IMR-90 (cell line): Measurements from ENCODE around the gene FGFR4. TPM values are rescaled to one million over a fixed set of nuclear protein-coding genes. Genes with fewer than 3 reads are reported as not detected.

Experiments used
- ATAC-seq: fragments of 200-7000 bp; cut with Tn5 transposase; 2 replicates; pipeline ENCODE4 v1.9.1; 2020; ENCODE audit warnings: low read depth, mild to moderate bottlenecking, moderate library complexity
- BruUV-seq: library from RNA; stranded (reverse); fragments of 400-500 nt; replicated peaks from 2 replicates; lab custom pipeline; 2021; lab: Mats Ljungman, UMichigan
- CTCF ChIA-PET: fragments of 300-600 bp; formaldehyde crosslinking; extraction: SDS; loops from one replicate; lab custom pipeline; 2021; ENCODE audit warnings: antibody characterized with exemption; lab: Yijun Ruan, JAX
- POLR2A ChIA-PET: fragments of 300-600 bp; sonication (Branson Sonifier 250); formaldehyde crosslinking; loops from one replicate; lab custom pipeline; 2022; ENCODE audit warnings: antibody characterized with exemption; ENCODE audit not compliant: unreplicated experiment; lab: Charles Lee
- DNase-seq: peaks from one replicate; pipeline ENCODE4 v3.0.0; 2013
- H2AFZ ChIP-seq: replicated peaks from 2 replicates; pipeline ENCODE3; 2013; ENCODE audit warnings: low read length, mild to moderate bottlenecking; ENCODE audit not compliant: poor library complexity
- H2AK5ac ChIP-seq: 2 replicates; pipeline ENCODE4 v1.6.1; 2013; ENCODE audit warnings: low read depth, low read length, inconsistent platforms
- H2AK9ac ChIP-seq: replicated peaks from 2 replicates; pipeline ENCODE3; 2013; ENCODE audit warnings: mild to moderate bottlenecking, low read depth, low read length, moderate library complexity; ENCODE audit not compliant: poor library complexity
- H2BK120ac ChIP-seq: 2 replicates; pipeline ENCODE4 v1.6.1; 2013; ENCODE audit warnings: low read depth, low read length, inconsistent platforms
- H2BK15ac ChIP-seq: 3 replicates; pipeline ENCODE4 v1.6.1; 2013; ENCODE audit warnings: low read depth, low read length, inconsistent platforms
- H2BK20ac ChIP-seq: 2 replicates; pipeline ENCODE4 v1.6.1; 2013; ENCODE audit warnings: low read depth, mild to moderate bottlenecking, inconsistent platforms, low read length, moderate library complexity
- H2BK5ac ChIP-seq: 2 replicates; pipeline ENCODE4 v1.6.1; 2013; ENCODE audit warnings: mild to moderate bottlenecking, low read depth, low read length, inconsistent platforms; ENCODE audit not compliant: poor library complexity, severe bottlenecking
- H3K14ac ChIP-seq: replicated peaks from 2 replicates; pipeline ENCODE4 v1.6.1; 2013; ENCODE audit warnings: low read depth, low read length, inconsistent platforms
- H3K18ac ChIP-seq: 2 replicates; pipeline ENCODE4 v1.6.1; 2013; ENCODE audit warnings: low read depth, low read length, control low read depth
- H3K23ac ChIP-seq: 2 replicates; pipeline ENCODE4 v1.6.1; 2013; ENCODE audit warnings: low read depth, low read length, inconsistent platforms
- H3K27ac ChIP-seq: 2 replicates; pipeline ENCODE4 v1.5.1; 2013; ENCODE audit warnings: mild to moderate bottlenecking, control low read depth, low read length; ENCODE audit not compliant: insufficient read depth
- H3K27me3 ChIP-seq: 2 replicates; pipeline ENCODE4 v1.6.1; 2013; ENCODE audit warnings: low read length; ENCODE audit not compliant: control insufficient read depth, insufficient read depth
- H3K36me3 ChIP-seq: 2 replicates; pipeline ENCODE4 v1.6.1; 2013; ENCODE audit warnings: low read length, mixed read lengths; ENCODE audit not compliant: control insufficient read depth, insufficient read depth
- H3K4ac ChIP-seq: 2 replicates; pipeline ENCODE4 v1.6.1; 2013; ENCODE audit warnings: low read depth, low read length, inconsistent platforms
- H3K4me1 ChIP-seq: 2 replicates; pipeline ENCODE4 v1.6.1; 2013; ENCODE audit warnings: low read length, mixed read lengths; ENCODE audit not compliant: control insufficient read depth, insufficient read depth
- H3K4me2 ChIP-seq: 2 replicates; pipeline ENCODE4 v1.6.1; 2013; ENCODE audit warnings: low read depth, mild to moderate bottlenecking, control low read depth, low read length, moderate library complexity
- H3K4me3 ChIP-seq: 2 replicates; pipeline ENCODE4 v1.5.1; 2013; ENCODE audit warnings: low read depth, mild to moderate bottlenecking, control low read depth, low read length, moderate library complexity; ENCODE audit not compliant: insufficient read depth
- H3K56ac ChIP-seq: 2 replicates; pipeline ENCODE4 v1.6.1; 2013; ENCODE audit warnings: low read length, inconsistent platforms; ENCODE audit not compliant: insufficient read depth; ENCODE audit errors: extremely low read depth
- H3K79me1 ChIP-seq, 2 experiments: 2 replicates each; pipeline ENCODE4 v1.6.1; 2013; ENCODE audit warnings: low read length in 2 of 2, inconsistent platforms in 1 of 2, low read depth in 1 of 2
- H3K9ac ChIP-seq: 2 replicates; pipeline ENCODE4 v1.6.1; 2013; ENCODE audit warnings: low read depth, low read length, control low read depth
- H3K9me1 ChIP-seq: 2 replicates; pipeline ENCODE4 v1.6.1; 2013; ENCODE audit warnings: low read length, inconsistent platforms; ENCODE audit not compliant: insufficient read depth
- H3K9me3 ChIP-seq: 2 replicates; pipeline ENCODE4 v1.6.1; 2013; ENCODE audit warnings: low read length; ENCODE audit not compliant: control insufficient read depth, insufficient read depth
- H4K20me1 ChIP-seq: 2 replicates; pipeline ENCODE4 v1.6.1; 2013; ENCODE audit warnings: low read length, inconsistent platforms; ENCODE audit not compliant: insufficient read depth
- H4K5ac ChIP-seq: 2 replicates; pipeline ENCODE4 v1.6.1; 2013; ENCODE audit warnings: mild to moderate bottlenecking, low read depth, low read length, control low read depth
- H4K8ac ChIP-seq, 2 experiments: 2 replicates each; pipeline ENCODE4 v1.6.1; 2013; ENCODE audit warnings: low read depth in 2 of 2, low read length in 2 of 2, control low read depth in 1 of 2, inconsistent platforms in 1 of 2
- H4K91ac ChIP-seq: 2 replicates; pipeline ENCODE4 v1.6.1; 2013; ENCODE audit warnings: low read depth, low read length, inconsistent platforms; ENCODE audit not compliant: insufficient read depth
- BHLHE40 ChIP-seq: fragments of 150-350 bp; IDR thresholded peaks from 2 replicates; pipeline ENCODE4 v1.6.1; 2016; ENCODE audit warnings: mild to moderate bottlenecking, low read depth, low read length
- ELK1 ChIP-seq: fragments of 150-350 bp; IDR thresholded peaks from 2 replicates; pipeline ENCODE4 v1.6.1; 2016; ENCODE audit warnings: low read depth, mild to moderate bottlenecking, low read length, moderate library complexity, borderline replicate concordance
- MAFK ChIP-seq: IDR thresholded peaks from 2 replicates; pipeline ENCODE4 v1.6.1; 2012; ENCODE audit warnings: low read depth, low read length, improper control_type of control experiment
- MAZ ChIP-seq: IDR thresholded peaks from 2 replicates; pipeline ENCODE4 v1.6.1; 2012; ENCODE audit warnings: low read depth, mild to moderate bottlenecking, low read length, improper control_type of control experiment, moderate library complexity, borderline replicate concordance
- POLR2A ChIP-seq: IDR thresholded peaks from 2 replicates; pipeline ENCODE4 v1.6.1; 2012; ENCODE audit warnings: mild to moderate bottlenecking, low read depth, low read length
- RAD21 ChIP-seq: IDR thresholded peaks from 2 replicates; pipeline ENCODE4 v1.6.1; 2012; ENCODE audit warnings: low read length, improper control_type of control experiment
- WGBS, 2 experiments: methylation state at CpG; one replicate each; pipeline versions ENCODE4 v1.1.5 to v1.1.7; 2013; ENCODE audit warnings: missing lambda C conversion rate in 2 of 2; ENCODE audit not compliant: insufficient read length in 1 of 2; ENCODE audit errors: extremely low coverage in 2 of 2; 5-methylcytosine and 5-hydroxymethylcytosine counted together
- dilution Hi-C: fragments of 300-500 bp; cut with HindIII; formaldehyde crosslinking; loops from one replicate; pipeline ENCODE4 v1.14.3; 2018; ENCODE audit warnings: low sequenced_read_pairs; ENCODE audit not compliant: unreplicated experiment
- in situ Hi-C: fragments of 300-500 bp; cut with MboI; formaldehyde crosslinking; loops from 3 replicates; pipeline ENCODE4 v1.14.3; 2019; ENCODE audit warnings: low sequenced_read_pairs, inconsistent platforms, mixed read lengths
- intact Hi-C: fragments of 100-400 bp; cut with micrococcal nuclease; formaldehyde crosslinking; loops from 2 replicates; pipeline ENCODE4 v1.10.0; 2022
- polyA plus RNA-seq, 3 experiments: library from polyadenylated mRNA; depleted of rRNA; stranded (reverse); fragments of >200 nt; gene quantifications; 2 replicates each; pipeline ENCODE4 v1.2.3, GENCODE V29; 2012; ENCODE audit warnings: low replicate concordance in 1 of 3
- total RNA-seq: library from RNA; depleted of rRNA; stranded (reverse); fragments of >200 nt; gene quantifications from 2 replicates; pipeline ENCODE4 v1.2.3, GENCODE V29; 2012
- TF ChIP-seq, protein P1 (sequence below): fragments of 150-350 bp; IDR thresholded peaks from 2 replicates; pipeline ENCODE4 v1.6.1; 2017; ENCODE audit warnings: mild to moderate bottlenecking, antibody characterized with exemption, low read length, low read depth

FGFR4 gene
- total and polyA plus RNA-seq, 2 of the 4 experiments (the other 2 are of a cell fraction) = 0.90 to 2.4 TPM

DNA sequence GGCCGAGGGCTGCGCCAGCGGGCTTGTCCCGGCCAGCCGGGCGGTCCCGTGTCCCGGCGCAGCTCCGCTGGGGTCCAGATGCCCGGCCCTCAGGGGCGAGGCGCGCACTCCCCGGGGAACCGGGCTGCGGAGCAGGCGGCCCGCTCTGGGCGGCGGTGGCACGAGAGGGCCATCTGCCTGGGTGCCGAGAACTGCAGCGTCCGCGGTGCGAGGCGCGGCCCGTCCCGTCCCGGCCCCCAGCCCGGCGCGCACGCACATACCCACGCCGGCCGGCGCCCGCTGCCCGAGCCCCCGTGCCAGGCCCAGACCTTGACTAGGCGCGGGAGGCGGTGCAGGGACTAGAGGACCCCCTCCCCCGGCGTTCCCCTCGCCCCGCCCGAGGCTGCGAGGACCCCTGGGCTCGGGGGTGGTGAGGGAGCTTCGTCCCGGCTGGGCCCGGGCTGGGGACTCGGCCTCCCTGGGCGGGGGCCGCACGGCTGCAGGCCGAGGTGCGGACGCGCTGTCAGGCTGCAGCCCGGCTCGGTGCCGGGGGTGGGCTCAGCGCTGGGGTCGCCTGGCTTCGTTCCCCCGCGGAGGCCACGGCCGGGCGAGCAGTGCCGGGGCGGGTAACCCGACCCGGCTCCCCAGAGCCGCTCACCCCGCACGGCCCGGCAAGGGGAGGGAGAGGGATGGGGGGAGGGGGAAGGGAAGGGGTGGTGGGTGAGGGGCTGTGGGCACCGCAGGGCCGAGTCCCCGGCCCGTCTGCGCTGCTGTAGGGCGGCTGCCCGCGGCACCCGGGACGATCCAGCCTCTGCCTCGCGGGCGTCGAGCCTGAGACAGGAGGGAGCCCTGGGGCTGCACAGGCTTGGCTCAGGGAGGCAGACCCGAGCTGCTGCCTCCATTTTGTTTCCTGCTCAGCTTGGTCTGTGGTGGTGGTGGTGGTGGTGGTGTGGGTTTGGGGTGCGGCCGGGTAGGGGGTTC, 45.7 kb downstream of the FGFR4 start (continued):
- TF ChIP-seq MAFK = no peak
- no peak for TF ChIP-seq RAD21
- TF ChIP-seq POLR2A = no peak

DNA sequence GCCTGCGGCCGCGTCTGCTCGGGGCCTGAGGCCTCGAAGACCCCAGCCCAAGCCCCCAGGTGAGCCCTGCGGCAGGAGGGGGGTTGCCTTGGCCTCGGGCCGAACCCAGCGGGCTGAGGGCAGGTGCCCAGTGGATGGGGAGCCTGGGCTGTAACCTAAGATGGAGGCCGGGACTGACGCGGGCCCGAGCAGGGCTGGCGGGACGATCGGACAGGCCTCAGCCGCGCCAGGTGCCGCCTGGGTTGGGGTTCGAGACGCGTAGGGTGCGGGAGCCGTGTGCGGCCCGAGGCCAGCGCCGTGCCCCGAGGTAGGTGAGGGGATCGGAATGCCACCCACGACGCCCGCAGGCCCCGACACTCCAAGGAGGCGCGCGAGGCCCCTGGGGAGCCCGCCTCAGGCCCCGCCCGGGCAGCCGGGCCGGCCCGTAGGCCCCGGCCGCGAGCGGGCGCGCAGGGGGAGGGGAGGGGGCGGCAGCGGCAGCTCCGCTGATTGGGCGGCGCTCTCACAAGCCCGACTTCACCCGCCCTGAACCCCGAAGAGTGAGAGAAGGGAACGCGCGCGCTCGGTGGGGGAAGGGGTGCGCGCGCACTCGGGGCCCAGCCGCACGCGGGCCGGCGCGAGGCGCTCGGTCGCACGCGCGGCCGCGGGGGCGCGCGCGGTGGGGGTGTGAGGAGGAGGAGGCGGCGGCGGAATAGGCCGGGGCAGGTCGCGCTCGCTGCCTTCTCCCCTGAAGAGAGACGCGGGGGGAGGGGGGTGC, 46.6 kb downstream of the FGFR4 start, which contains the start of gene NSD1:
Gene NSD1 (plus strand): TSS at position 678 of the 757 bp plus-strand sequence. CDS start 1,331 bp downstream, outside the sequence.
- H3K4ac ChIP-seq = peak within 1 kb of the TSS; percentile 81
- peak within 1 kb of the TSS; percentile 39 for H2BK120ac ChIP-seq
- intact Hi-C loops = loop anchor here (2.0 kb wide), 1 partner anchor 16 kb away; no protein-coding TSS in a partner anchor
- H3K4me3 ChIP-seq = peak within 1 kb of the TSS; percentile 68
- peak within 1 kb of the TSS; percentile 93 for H3K9ac ChIP-seq
- H3K27me3 ChIP-seq = no peaks in the 10 kb centered on the region
- peak within 1 kb of the TSS; percentile 95 for H3K4me2 ChIP-seq
- H3K18ac ChIP-seq = peak within 1 kb of the TSS; percentile 82
- H3K23ac ChIP-seq = peak within 1 kb of the TSS; percentile 91; the same call in 1 of the 2 replicates
- no TSS peak for BruUV-seq
- peak within 1 kb of the TSS; percentile 40 for H2BK5ac ChIP-seq
- no peak within 1 kb of the TSS for H2BK20ac ChIP-seq
- TF ChIP-seq BHLHE40 = peak; percentile 56
- TF ChIP-seq, protein P1, sequence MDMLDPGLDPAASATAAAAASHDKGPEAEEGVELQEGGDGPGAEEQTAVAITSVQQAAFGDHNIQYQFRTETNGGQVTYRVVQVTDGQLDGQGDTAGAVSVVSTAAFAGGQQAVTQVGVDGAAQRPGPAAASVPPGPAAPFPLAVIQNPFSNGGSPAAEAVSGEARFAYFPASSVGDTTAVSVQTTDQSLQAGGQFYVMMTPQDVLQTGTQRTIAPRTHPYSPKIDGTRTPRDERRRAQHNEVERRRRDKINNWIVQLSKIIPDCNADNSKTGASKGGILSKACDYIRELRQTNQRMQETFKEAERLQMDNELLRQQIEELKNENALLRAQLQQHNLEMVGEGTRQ = no peak
- TF ChIP-seq ELK1 = no peak
- peak; percentile 59; the same call in 1 of the 2 replicates for TF ChIP-seq MAZ
- DNase-seq (peak; percentile 66), ATAC-seq (peak; percentile 72)
- H3K14ac ChIP-seq = peak within 1 kb of the TSS; percentile 88
- CTCF ChIA-PET = no interaction called here
- peaks cover 18 to 25% of the 10 kb centered on the region in 2 experiments for H3K79me1 ChIP-seq
- dilution Hi-C loops = no loop called here
- peak within 1 kb of the TSS; percentile 80 for H4K91ac ChIP-seq
- in situ Hi-C loops = no loop called here
- peak within 1 kb of the TSS; percentile 94 for H2AK9ac ChIP-seq
- H2AFZ ChIP-seq = peak within 1 kb of the TSS; percentile 97
- H3K9me1 ChIP-seq = peaks cover 29% of the 10 kb centered on the region
- 14% methylated on average over 19 of the region's 93 CpGs; no CpG with 5 or more reads in 1 of the 2 experiments for WGBS, 2 experiments
- peak within 1 kb of the TSS; percentile 80 for H3K56ac ChIP-seq
- H2BK15ac ChIP-seq = no peak within 1 kb of the TSS; the same call in 2 of the 3 replicates
- peak within 1 kb of the TSS; percentile 76 for H2AK5ac ChIP-seq
- H4K5ac ChIP-seq = peak within 1 kb of the TSS; percentile 97
- POLR2A ChIA-PET = no interaction called here
- H3K27ac ChIP-seq = peak within 1 kb of the TSS; percentile 80
- H4K8ac ChIP-seq = peak within 1 kb of the TSS; percentile 82 to 96
- H3K9me3 ChIP-seq = no peaks in the 10 kb centered on the region
- H3K4me1 ChIP-seq = peaks cover 20% of the 10 kb centered on the region
- no peaks in the 10 kb centered on the region for H4K20me1 ChIP-seq
- peaks cover 18% of the 10 kb centered on the region for H3K36me3 ChIP-seq
